Stimulated activated CD4-positive, alpha-beta T cell treated with anti-CD3 and anti-CD28 coated beads, Interleukin-4, amount 100 ng/mL, for 24 hours (primary cell): ENCODE data around the gene CFAP410.
"Not testable (repeated sequence)": the region's sequence is repeated elsewhere in the genome, so short reads cannot be mapped to it uniquely, and the experiment has no call there.

ENCODE experiments used
- DNase-seq: peaks from one replicate; pipeline ENCODE4 v3.0.0-alpha.2; 2020

CFAP410 gene

DNA sequence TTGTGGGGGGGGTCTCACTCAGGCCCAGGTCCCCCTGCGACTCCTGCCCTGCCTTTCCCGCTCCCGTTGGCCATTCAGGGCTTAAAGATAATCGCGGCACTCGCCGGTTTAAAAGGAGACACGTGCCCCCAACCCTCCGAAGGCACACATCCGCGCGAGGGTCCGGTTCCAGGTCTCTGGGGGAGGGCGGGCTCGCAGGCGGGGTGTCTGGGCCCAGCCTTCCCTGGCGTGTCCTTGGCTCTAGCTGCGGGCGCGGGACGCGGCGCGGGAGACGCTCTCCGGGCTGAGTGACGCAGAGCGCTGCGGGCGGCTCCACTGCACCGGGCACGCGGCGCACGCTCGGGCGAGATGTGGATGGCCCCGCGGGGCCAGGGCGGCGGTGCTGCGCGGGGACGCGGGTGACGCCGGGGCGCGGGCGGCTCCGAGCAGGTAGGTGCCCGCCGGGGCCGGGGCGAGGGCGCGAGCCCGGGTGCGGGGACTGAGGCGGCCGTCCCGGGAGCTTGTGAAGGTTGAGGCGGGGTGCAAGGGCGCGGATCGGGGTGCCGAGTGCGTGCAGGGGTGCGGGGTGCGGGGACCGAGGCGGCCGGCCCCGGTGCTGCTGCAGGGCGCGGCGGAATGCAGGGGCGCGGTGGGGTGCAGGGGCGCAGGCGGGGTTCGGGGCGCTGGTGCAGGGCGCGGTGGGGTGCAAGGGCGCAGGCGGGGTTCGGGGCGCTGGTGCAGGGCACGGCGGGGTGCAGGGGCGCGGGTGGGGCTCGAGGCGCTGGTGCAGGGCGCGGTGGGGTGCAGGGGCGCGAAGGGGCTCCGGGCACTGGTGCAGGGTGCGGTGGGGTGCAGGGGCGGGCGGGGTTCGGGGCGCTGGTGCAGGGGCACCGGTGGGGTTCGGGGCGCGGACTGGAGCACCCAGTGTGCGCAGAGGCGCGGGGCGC, 10.9 kb upstream of the CFAP410 start:
- no peak for DNase-seq

DNA sequence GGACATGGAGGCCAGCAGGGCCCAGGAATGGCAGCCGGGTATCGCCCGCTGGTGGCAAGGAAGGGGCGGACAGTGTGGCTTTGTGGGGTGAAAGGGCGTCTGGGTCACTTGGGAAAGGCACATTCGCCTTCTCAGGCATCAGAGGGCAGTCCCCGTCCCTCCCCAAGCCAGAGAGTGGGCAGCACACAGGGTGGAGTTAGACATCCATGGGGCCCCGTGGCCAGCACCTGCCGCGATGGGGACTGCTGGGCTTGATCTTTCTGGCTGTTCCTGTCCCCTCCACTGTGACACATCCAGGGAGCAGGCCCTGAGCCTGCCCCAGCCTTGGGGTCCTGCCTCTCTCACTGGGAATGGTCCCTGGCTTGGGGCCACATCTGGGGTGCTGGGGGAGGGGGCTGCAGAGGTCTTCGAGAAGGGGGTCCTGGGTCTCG, 10.2 kb upstream of the CFAP410 start:
- no peak for DNase-seq

DNA sequence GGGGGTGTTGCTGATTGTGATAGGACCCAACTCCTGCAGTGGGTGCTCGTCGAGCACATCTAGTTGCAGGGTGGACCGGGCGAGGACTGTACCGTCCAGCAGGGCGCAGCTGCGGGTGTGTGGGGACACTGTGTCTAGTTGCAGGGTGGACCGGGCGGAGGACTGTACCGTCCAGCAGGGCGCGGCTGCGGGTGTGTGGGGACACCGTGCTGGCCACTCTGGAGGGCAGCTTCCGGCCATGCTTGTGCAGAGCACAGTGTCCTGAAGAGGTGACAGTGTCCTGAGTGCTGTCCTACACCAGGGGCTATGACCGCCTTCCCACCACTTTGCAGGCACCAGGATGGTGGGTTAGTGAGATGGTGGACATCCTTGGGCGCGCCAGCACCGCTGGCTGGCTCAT, 9.7 kb upstream of the CFAP410 start:
- DNase-seq = no peak

DNA sequence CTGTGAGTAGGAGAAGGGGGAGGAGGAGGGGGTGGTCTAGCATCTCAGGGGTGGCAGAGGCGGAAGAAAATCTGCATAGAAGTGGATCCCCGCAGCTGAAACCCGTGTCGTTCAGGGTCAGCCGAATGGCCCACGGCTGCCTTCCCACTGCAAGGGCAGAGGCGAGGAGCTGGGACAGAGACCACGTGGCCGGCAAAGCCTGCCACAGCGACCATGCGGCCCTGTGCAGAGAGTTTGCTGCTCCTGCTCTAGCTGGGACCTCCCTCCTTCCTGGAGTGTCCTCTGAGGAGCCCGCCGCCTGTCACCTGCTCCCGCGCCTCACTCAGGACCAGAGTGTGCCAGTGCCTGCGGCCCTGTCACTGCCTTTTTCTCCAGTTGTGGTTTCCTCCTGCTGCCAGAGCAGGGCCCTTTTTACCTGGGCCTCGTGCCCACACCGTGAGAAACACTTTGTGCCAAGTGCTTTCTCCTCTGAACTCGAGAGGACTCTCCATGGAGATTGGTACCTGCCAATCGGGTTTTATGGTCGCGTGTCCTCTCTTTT, 8.8 kb upstream of the CFAP410 start:
- no peak for DNase-seq

DNA sequence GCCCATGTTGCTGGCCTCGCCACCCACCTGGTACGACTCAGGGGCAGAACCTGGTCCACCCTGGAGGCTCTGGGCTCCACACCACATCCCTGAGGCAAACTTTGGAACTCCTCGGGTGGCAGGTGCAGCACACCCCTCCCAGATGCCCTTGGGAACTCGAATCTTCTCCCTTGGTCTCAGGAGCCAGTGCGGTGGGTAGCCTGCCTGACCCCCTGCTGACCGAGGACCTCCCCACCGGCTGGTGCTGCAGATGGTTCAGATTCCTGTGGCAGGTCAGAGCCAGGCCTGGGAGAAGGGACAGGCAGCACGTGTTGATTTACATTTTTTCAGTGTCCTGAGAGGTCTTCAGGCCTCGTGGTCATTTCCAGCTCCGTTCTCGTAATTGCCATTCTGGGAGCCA, 6.3 kb upstream of the CFAP410 start:
- no peak for DNase-seq

DNA sequence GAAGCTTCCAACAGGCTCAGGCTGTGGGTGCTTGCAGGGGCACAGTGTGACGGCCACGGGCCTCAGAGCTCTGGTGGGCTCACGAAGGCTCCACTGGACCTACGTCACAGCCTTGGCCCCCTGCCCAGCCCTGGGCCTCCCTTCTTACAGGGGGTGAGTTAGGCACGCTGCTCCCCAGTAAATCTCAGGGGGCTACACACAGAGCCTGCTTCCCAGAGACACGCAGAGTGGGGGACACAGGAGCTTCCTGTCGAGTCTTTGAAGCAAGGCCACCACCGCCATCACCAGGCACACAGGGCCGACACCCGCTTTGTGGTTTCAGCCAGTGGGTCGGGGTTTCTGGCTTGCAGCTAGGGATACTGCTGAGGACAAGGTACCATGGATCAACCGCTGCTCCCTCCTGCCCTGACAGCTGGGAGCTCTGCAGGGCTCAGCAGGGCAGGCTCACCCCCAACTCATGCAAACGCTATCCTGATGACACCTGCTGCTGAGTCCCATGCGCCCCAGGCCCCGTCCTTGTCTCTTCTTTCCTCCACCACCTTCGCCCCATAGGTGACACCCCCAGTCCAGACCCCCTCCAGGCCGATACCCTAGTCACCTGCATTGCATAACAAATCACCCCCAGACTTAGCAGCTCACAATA, 5.5 kb upstream of the CFAP410 start:
- DNase-seq = no peak

DNA sequence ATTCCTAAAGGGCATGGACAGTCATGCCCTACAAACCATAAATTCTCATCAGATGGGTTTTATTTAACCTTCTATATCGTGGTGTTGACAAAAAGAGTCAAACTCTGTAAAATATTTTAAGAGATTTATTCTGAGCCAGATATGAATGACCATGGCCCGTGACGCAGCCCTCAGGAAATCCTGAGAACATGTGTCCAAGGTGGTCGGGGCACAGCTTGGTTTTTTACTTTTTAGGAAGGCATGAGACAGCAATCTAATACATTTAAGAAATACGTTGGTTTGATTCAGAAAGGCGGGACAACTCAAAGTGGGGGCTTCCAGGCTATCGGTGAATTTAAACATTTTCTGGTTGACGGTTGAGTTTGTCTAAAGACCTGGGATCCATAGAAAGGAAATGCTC, 3.8 kb upstream of the CFAP410 start:
- not testable (repeated sequence) for DNase-seq

DNA sequence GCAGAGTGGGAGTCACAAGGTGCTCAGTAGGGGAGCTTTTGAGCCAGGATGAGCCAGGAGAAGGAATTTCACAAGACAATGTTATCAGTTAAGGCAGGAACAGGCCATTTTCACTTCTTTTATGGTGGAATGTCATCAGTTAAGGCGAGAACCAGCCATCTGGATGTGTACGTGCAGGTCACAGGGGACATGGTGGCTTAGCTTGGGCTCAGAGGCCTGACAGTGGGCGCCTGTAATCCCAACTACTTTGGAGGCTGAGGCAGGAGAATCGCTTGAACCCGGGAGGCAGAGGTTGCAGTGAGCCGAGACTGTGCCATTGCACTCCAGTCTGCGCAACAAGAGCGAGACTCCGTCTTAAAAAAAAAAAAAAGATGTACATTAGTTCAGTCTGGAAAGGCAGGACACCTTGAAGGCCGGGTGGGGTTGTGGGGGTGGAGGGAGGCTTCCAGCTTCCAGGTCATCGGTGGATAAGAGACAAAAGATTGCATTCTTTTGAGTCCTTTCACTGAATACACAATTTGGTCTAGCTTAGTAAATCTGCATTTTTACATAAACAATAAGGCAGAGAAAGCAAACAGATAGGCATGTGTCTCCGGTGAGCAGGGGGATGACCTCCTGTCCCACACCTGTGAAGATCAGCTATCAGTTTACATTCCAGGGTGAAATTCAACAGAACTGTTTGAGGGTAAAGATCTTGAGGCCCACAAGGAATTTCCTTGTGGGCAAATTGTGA, 2.7 kb upstream of the CFAP410 start:
- not testable (repeated sequence) for DNase-seq

DNA sequence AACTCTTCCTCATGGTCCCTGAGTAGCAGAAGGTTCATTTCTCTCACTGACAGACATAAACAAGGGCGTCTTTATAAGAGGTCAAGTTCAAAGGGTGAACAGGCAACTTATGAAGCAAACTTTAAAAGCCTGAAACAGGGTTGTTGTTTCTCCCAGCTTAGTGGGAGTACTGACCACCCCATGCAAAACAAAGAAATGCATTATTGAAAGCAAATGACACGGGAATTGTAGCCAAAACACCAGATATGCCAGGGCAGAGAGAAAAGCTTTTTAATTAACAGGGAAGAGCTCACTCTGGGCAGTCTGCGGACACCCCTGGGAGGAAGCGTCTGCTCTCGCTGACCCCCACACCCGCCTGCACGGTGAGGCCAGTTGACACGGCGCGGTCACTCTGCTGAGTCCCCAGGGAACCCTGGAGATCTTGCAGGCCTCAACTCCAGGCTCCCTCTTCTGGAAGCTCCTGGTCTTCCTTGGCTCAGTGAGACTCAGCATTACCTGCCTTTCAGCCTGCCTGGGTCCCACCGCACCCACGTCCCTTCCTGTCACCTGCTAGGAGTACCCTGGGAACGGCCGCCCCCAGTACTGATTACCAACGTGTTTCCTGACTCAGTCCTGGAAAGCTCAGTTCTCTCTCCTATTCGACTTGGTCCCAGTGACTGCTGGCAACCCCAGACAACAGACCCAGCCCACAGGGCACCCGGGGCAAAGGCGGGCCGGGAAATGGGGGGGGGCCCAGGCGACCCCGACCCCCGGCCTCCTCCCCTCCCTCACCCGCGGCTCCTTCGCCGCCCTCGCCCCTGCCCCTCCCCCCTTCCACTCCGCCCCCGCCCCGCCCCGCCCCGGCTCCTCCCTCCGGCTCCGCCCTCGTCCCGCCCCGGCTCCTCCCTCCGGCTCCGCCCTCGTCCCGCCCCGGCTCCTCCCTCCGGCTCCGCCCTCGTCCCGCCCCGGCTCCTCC, 972 bp downstream of the CFAP410 start:
- DNase-seq = peak; percentile 42

DNA sequence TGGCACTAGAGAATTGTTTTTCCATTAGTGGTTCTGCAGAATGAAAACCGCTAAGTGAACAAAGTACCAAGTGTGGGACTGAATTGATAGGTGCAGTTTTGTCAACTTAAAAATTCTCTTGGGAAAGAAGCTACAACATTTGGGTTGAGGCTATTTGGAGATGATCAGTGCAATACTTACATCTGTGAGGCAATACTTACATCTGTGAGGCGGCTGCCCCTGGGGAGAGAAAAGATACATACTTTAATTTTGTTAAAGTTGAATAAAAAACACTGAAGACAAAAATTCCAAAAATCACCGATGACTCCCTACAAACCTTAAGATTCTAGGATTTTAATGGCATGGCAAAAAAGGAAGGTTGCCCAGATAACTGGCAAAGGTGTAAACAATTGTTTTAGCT, 1.7 kb downstream of the CFAP410 start:
- DNase-seq = no peak

DNA sequence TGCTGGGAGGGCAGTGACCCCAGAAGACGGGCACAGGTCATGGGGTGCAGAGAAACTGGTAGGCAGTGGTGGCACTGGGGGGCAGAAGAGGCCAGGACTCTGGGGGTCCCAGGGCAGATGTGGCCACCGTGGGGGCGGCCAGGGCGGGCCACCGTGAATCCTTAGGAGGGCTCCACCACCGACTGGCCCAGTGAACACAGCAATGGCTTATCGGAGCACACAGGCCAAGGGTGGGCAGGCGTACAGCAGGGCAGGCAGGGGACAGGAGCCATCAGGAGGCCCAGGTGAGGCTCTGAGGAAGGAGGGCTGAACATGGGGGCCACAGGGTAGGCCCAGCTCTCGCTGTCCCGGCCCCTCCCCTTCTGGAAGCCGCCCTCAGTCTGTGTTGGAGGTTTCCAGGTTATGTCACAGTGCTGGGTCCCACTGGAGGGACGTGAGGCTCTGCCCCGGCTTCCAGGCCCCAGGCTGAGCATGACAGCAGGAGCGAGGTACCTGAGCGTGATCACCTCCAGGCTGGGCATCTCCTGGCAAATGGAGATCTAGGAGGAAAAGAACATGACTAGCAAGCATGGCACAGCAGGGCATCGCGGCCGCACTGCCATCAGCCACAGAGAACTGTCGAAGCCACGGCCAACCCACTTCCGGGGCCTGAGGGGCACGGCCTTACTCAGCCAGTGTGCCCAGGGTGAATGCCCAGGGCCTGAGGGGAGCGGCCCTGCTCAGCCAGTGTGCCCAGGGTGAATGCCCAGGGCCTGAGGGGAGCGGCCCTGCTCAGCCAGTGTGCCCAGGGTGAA, 3.7 kb downstream of the CFAP410 start:
- no peak for DNase-seq

DNA sequence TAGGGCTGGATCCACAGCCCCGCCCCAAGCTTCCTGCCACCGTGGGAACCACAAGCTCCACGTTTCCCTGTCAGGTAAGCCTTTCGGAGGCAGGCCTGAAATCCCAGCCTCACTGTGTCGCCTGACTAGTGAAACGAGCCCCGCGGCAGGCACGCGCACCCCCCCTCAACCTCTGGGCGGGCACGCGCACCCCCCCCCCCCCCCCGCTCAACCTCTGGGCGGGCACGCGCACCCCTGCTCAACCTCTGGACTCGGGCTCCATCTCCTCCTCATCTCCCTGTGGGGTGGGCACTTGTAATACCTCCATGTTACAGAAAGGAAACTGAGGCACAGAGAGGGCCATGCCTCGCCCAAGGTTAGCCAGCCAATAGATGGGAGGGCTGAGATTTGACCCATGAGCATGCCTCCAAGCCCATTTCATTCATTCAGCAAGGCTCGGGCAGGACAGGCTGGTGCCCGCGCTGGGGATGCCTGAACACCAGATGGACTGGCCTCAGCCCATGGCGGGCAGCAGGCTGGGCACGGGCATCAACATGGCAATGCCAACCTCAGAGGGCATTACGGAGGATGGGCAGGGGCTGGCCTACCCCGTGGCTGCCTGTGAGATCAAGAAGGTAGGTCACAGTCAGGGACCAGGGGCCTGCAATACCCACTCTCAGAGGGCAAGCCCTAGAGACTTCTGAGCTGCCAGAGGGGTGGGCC, 4.7 kb downstream of the CFAP410 start:
- no peak for DNase-seq

DNA sequence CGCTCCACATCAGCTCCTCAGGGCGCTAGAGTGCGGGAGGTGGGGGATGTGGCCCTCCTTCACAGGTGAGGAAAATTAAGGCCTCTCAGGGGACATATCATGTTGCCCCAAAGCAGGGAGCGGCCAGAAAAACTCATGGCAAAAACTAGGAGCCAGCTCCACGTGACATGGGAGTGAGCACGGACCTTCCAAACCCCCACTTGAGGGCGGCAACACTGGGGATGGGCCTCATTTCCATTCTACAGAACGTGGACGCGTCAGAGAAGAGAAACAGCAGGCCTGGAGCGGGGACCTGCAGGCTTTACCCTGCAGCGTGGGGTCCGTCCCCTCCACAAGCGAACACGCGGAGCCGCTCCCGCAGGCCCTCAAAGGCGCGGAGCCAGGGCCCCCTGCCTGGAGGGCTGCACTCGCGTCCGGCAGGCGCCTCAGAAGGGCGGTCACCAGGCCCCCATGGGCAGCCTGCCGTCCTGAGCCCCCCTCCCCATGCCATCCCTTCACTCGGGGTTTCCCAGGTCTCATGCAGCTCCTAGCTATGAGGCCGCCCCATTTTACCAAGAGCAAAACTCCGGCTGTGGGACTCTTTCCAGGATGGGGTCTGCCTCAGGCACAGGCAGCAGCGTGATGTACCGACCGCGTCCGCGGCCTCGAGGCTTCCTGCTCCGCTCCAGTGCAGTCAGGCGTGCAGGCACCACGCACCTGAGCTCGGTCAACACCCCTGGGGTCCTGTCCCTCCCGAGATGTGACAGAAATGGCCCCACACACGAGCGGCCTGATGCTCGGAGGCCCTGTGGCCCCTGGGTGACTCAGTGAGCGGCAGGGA, 5.5 kb downstream of the CFAP410 start:
- DNase-seq = no peak

DNA sequence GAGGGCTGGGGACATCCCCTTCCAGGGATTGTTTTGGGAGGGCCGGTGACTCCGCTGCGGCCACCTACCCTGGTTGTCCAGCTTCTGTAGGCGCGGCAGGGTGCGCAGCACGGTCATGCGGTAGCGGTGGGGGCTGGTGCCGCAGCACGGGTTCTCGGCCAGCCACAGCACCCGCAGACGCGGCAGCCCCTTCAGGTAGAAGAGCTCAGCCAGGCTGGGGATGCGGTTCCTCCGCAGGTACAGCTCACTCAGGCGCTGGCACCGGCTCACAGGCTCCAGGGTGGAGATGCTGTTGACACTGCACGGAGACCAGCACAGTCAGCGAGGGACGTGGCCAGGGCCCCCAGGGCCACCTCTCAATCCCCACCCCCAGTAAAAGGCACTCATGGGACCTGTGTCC, 6.2 kb downstream of the CFAP410 start:
- no peak for DNase-seq

DNA sequence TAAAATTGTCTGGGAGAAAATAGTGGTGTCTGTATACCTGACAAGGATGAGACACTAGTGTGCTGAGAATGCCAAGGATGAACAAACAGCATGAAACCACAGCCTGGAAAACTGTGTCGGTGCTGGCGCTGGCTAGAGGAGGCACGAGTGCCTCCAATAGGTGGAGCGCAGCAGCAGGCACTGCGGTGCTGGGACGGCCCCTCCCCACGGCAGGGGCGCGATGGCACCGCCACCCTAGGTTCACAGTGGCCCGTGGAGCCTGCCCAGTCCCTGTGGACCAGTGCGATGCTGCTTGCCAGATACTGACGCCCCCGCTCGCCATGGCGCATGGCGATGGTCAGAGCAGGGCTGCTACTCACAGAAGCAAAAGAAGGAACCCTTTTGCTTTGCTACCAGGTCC, 6.8 kb downstream of the CFAP410 start:
- no peak for DNase-seq

DNA sequence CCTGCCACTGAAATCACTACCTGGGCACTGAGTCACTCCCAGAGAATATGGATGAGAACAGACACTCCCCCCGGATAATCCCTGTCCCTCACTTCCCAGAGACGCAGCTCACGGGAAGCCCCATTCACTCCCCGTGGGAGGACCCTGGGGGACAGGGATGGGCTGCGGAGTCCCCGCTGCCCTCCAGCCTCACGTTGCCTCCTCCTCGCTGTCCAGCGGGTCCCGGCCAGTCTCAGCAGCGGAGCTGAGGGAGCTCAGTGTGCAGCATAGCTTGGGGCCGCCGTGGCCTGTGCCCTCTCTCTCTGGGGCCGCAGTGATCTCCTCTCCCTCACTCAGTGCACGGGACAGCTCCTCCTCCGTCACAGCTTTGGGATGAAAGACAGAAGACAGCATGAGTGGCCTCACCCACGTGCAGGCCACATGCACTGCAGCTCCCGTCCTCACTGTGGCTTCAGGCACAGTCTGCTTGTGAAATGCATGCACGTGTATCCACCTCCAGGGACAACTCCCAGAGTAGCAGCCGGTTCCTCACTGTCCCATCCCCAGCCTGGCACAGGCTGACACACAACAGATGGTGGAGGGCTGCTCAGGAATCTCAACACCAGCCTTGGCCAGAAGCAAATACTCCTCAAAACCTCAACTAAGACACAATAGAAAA, 7.4 kb downstream of the CFAP410 start:
- no peak for DNase-seq

DNA sequence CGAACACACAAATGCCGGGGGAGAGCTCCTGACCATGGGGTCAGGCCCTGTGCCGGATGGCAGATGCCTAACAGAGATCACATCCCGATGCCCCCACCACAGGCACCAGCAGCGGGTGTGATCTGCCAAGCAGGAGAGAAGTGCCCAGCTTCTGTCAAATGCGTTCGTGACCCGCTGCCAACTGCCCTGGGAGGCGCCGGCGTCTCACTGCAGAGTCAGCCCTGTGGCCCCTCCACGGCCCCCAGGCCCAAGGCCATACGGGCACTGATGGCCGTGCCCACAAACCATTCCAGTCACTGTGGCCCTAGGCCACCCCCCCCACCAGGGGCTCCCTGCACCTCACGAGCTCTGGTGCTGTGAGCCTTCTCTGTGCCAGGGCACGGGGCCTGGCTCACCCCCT, 8.0 kb downstream of the CFAP410 start:
- DNase-seq = no peak

DNA sequence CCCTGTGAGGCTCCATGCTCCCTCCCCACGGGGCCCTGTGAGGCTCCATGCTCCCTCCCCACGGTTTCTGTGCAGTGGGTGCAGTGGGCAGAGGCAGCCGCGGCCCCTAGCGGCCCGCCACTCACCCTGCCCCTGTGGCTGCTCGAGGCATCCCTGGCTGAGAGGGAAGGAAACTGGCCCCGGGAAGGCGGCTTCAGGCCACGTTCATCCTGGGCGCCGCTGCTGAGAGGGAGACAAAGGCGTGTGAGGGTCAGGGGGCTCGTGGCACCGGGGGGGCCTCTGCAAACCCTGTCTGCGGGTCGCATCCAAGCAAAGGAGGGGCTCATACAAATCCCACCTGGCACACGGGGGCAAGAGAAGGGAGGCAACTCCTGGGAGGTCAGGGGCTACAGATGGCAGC, 8.5 kb downstream of the CFAP410 start:
- no peak for DNase-seq

DNA sequence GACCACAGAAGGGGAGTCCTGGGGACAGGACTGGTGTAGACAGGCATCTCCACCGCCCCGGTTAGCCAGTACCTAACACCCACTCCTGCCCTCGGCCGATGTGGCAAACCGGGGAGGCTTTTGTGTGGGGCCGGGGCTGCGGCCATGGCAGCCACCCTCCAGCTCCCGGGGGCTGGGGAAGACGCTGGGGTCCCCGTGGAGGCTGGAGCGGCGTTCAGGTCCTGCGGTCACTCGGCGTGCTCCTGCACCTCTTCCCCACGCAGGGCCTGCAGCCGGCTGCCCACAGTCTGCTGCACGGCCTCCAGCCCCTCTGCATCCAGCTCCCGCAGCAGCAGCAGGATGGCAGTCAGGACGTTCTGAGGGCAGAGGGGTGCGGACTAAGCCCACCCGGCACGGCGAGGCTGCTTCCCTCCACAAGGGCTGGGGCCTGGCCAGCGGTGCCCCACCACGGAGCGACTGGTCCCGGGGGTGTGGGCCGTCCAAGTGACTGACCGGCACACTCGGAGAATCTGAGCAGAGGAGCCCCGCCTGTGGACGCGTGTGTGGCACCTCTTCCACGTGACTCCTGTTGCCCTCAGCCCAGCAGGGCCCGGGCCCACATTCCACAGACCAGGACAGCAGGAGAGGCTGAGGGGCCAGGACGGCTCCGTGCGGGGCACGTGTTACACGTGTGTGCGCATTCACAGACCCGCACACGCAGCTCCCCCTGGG, 9.1 kb downstream of the CFAP410 start:
- no peak for DNase-seq
